Heart left ventricle (tissue), 16 donors: ENCODE data around the gene PPP1R2. TPM values are rescaled to one million over a fixed set of nuclear protein-coding genes. Genes with fewer than 3 reads are reported as not detected.

Source experiments
- ATAC-seq, 4 donors: fragments of 200-7000 bp; cut with Tn5 transposase; one replicate each; pipeline ENCODE4 v1.9.1; 2020 to 2022; ENCODE audit warnings: moderate library complexity in 4 of 4, mild to moderate bottlenecking in 3 of 4, moderate number of reproducible peaks in 1 of 4
- DNase-seq, 5 donors: peaks; one replicate each; pipeline ENCODE4 v3.0.0-alpha.2; 2020
- H3K27ac ChIP-seq, 12 donors: fragments of 200-600 bp; sonication (generic) in 4 of 12; one replicate each; pipeline versions ENCODE4 v1.5.0 to v1.8.0; 2016 to 2022; ENCODE audit warnings: mild to moderate bottlenecking in 2 of 12
- H3K27me3 ChIP-seq, 9 donors: fragments of 200-600 bp; sonication (generic) in 2 of 9; one replicate each; pipeline versions ENCODE4 v1.5.1 to v1.8.0; 2016 to 2022; ENCODE audit warnings: mild to moderate bottlenecking in 3 of 9
- H3K36me3 ChIP-seq, 9 donors: fragments of 200-600 bp; sonication (generic) in 2 of 9; one replicate each; pipeline versions ENCODE4 v1.5.0 to v1.8.0; 2018 to 2022; ENCODE audit warnings: mild to moderate bottlenecking in 2 of 9
- H3K4me1 ChIP-seq, 12 donors: fragments of 200-600 bp; sonication (generic) in 4 of 12; one replicate each; pipeline versions ENCODE4 v1.5.0 to v1.8.0; 2016 to 2022; ENCODE audit warnings: mild to moderate bottlenecking in 3 of 12
- H3K4me3 ChIP-seq, 12 donors: fragments of 200-600 bp; sonication (generic) in 4 of 12; one replicate each; pipeline versions ENCODE4 v1.5.0 to v1.8.0; 2017 to 2022; ENCODE audit warnings: mild to moderate bottlenecking in 9 of 12, moderate library complexity in 4 of 12
- H3K9me3 ChIP-seq, 12 donors: fragments of 200-600 bp; sonication (generic) in 4 of 12; one replicate each; pipeline versions ENCODE4 v1.5.0 to v1.8.0; 2016 to 2022; ENCODE audit warnings: mild to moderate bottlenecking in 1 of 12
- CTCF ChIP-seq, 12 donors: fragments of 200-600 bp; sonication (generic) in 4 of 12; IDR thresholded peaks; one replicate each; pipeline versions ENCODE4 v1.5.0 to v1.8.0; 2018 to 2022; ENCODE audit warnings: antibody characterized with exemption in 12 of 12, mild to moderate bottlenecking in 5 of 12
- POLR2A ChIP-seq, 2 donors: fragments of 450-650 bp; IDR thresholded peaks; one replicate each; pipeline ENCODE4 v1.6.1; 2017; ENCODE audit warnings: antibody characterized with exemption in 2 of 2, mild to moderate bottlenecking in 2 of 2, moderate library complexity in 2 of 2
- WGBS, 4 donors: extraction: QIAGEN DNeasy Blood & Tissue Kit in 2 of 4; methylation state at CpG; one replicate each; pipeline versions ENCODE4 v1.1.5 to v1.1.7; 2013 to 2018; 5-methylcytosine and 5-hydroxymethylcytosine counted together
- intact Hi-C, 10 donors: fragments of 100-400 bp; cut with DNase I; formaldehyde crosslinking; loops; one replicate each; pipeline versions ENCODE4 v1.11.1 to v1.14.2; 2022
- polyA plus RNA-seq, 2 donors: library from polyadenylated mRNA; stranded (reverse); fragments of 200-250 nt; gene quantifications; one replicate each; pipeline ENCODE4 v1.2.3, GENCODE V29; 2013
- total RNA-seq, 9 donors: library from RNA; depleted of rRNA in 2 of 9; stranded (reverse); fragments of >200 nt in 2 of 9; fragmentation: NEBNext Ultra II Directional in 3 of 9; extraction: Animal tissue kit (Norgen Biotek cat#: 25700) in 3 of 9; gene quantifications; one replicate each; pipeline versions ENCODE4 v1.1.0 to v1.2.4, GENCODE V29; 2016 to 2023
- donor health status: ischemic (EF 13 %, LVEDD 7.1; RV severe dilation, severe dysfunction).
- donor health status: healthy with polysubstance abuse.
- donor health status: DM: no; HTN: yes; CAD: no.
- donor health status: DM: no; HTN: no; CAD: no.
- donor health status: ischemic (EF 25% LVEDD 6.9; RV normal size, moderate dysfunction).
- donor health status: ischemic (EF 25% LVEDD 5.7; RV mildly dilated, moderate dysfunction).
- donor health status: healthy.
- donor health status: DM: yes; HTN: yes; CAD: no.
- donor health status: ischemic (EF 35%, LVEDD 5.7; RV mildly dilated, moderate dysfunction).
- donor health status: nonischemic (EF 11% LVEDD 7.7; RV severe dilation, severe dysfunction).
- donor health status: DM: yes; HTN: yes; CAD: no.
- donor health status: PGD.
- donor health status: ischemic (EF 29% LVEDD 5.4; RV normal size, mild dysfunction).
- donor health status: nonischemic (EF 23%, LVEDD 6.1; RV moderate dilation, normal function).

Gene PPP1R2
- total and polyA plus RNA-seq, 11 donors = 16.8 to 63.6 (median 43.9) TPM

DNA sequence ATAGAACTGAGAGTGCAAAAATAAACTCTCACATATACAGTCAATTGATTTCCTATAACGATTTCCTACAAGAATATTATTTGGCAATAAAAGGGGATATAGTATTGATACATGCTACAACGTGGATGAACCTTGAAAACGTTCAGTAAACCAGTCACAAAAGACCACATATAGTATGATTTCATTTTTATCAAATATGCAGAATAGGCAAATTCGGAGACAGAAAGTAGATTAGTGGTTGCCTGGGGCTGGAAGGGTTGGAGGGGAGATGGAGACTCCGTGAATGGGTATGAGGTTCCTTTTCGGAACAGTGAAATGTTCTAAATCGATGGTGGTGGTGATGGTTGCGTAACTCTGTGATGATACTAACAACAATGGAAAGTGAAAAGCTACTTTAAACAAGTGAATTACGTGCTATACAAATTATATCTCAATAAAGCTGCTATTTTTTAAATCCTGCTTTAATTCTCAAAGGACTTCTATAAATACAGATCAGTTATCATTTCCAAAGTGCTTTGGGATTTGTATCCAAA lies 34.6 kb upstream of the PPP1R2 start:
- Histone ChIP-seq H3K27ac (no peak overlapping the region), H3K4me1 (peaks cover 0 to 20% (median 3%) of the 10 kb centered on the region in 12 donors), H3K4me3 (no peak overlapping the region), H3K9me3 (peaks cover 0 to 5% (median 0%) of the 10 kb centered on the region in 12 donors), H3K27me3 (no peaks in the 10 kb centered on the region), H3K36me3 (peaks cover 0 to 56% (median 6%) of the 10 kb centered on the region in 9 donors)
- 79 to 91% (median 81%) methylated on average over 9 of the region's 9 CpGs for WGBS, 4 donors
- intact Hi-C loops = no loop called here
- TF ChIP-seq CTCF (IDR thresholded peaks at IDR 0.05) = no peak
- no peak for DNase-seq
- ATAC-seq = no peak

- TF ChIP-seq POLR2A (IDR thresholded peaks at IDR 0.05) (no peak), CTCF (IDR thresholded peaks at IDR 0.05) (no peak)
- intact Hi-C loops = no loop called here
These were observed 31.6 kb upstream of the PPP1R2 start for GRCh38 chr3:195574497-195575304.

GRCh38 chr3:195573611-195574496 lies 30.7 kb upstream of the PPP1R2 start:
- DNase-seq (no peak), ATAC-seq (no peak)
- Histone ChIP-seq H3K4me1 (peaks cover 0 to 23% (median 7%) of the 10 kb centered on the region in 12 donors), H3K27ac (peak overlapping the region in 1 of 12 donors; percentile 7), H3K36me3 (peaks cover 0 to 65% (median 6%) of the 10 kb centered on the region in 9 donors), H3K27me3 (no peaks in the 10 kb centered on the region), H3K4me3 (no peak overlapping the region), H3K9me3 (peaks cover 0 to 5% (median 0%) of the 10 kb centered on the region in 12 donors)
- intact Hi-C loops = no loop called here
- no peak for TF ChIP-seq CTCF (IDR thresholded peaks at IDR 0.05)
- TF ChIP-seq POLR2A (IDR thresholded peaks at IDR 0.05) = no peak
- WGBS, 4 donors = 94 to 97% (median 96%) methylated on average over 19 of the region's 19 CpGs

More at GRCh38 chr3:195574497-195575304, 31.6 kb upstream of the PPP1R2 start:
- ATAC-seq (peak in 2 of 4 donors; percentile 20 to 27), DNase-seq (no peak)
- H3K4me1 ChIP-seq = peaks cover 0 to 23% (median 7%) of the 10 kb centered on the region in 12 donors
- H3K27ac ChIP-seq = peak overlapping the region in 1 of 12 donors; percentile 7
- H3K27me3 ChIP-seq = no peaks in the 10 kb centered on the region
- no peak overlapping the region for H3K4me3 ChIP-seq
- peaks cover 0 to 5% (median 0%) of the 10 kb centered on the region in 12 donors for H3K9me3 ChIP-seq
- peaks cover 0 to 73% (median 6%) of the 10 kb centered on the region in 9 donors for H3K36me3 ChIP-seq
- WGBS, 4 donors = 54 to 62% (median 58%) methylated on average over 8 of the region's 8 CpGs
